ENCODE results near the gene TRMT5. TPM values are rescaled to one million over a fixed set of nuclear protein-coding genes. Genes with fewer than 3 reads are reported as not detected.

TRMT5 gene
- total RNA-seq, 2 donors from 2014 or later, result 4.2 to 4.6 TPM

DNA sequence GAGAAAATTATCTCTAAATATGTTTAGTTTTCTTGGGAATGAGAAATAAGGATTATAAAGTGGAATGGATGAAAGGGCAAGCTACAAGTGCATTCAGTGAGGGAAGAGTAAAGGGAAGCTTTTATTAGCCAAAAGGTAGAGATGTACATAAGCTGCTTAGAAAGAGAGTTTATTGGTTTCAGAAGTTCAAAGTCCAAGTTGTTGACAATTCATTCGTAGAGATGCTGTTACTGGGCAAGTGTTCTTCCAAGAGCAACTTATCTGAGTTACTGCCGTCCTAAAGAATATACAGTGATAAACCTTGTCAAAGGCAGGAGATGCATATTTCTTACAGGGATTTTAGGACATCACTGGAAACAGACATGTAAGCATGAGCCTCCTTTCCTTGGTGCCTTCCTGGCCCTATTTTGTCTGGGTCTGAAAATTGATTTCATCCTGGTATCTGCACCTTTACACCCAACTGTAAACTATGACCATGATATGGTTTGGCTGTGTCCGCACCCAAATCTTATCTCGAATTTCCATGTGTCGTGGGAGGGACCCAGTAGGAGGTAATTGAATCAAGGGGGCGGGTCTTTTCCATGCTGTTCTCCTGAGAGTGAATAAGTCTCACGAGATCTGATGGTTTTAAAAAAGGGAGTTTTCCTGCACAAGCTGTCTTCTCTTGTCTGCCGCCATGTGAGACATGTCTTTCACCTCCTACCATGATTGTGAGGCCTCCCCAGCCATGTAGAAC is 46.8 kb downstream of the TRMT5 start:
- TF ChIP-seq, protein P1, sequence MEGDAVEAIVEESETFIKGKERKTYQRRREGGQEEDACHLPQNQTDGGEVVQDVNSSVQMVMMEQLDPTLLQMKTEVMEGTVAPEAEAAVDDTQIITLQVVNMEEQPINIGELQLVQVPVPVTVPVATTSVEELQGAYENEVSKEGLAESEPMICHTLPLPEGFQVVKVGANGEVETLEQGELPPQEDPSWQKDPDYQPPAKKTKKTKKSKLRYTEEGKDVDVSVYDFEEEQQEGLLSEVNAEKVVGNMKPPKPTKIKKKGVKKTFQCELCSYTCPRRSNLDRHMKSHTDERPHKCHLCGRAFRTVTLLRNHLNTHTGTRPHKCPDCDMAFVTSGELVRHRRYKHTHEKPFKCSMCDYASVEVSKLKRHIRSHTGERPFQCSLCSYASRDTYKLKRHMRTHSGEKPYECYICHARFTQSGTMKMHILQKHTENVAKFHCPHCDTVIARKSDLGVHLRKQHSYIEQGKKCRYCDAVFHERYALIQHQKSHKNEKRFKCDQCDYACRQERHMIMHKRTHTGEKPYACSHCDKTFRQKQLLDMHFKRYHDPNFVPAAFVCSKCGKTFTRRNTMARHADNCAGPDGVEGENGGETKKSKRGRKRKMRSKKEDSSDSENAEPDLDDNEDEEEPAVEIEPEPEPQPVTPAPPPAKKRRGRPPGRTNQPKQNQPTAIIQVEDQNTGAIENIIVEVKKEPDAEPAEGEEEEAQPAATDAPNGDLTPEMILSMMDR (IDR thresholded peaks at IDR 0.05), result no peak
- DNase-seq (ENCODE audit: low spot score), result no peak
- no peaks in the 10 kb centered on the region for H3K27me3 ChIP-seq
- no peaks in the 10 kb centered on the region for H3K9me3 ChIP-seq
- no peaks in the 10 kb centered on the region for H3K4me1 ChIP-seq
- H3K27ac ChIP-seq, result no peak overlapping the region
- H3K4me3 ChIP-seq, result no peak overlapping the region
- H3K36me3 ChIP-seq, result no peaks in the 10 kb centered on the region

DNA sequence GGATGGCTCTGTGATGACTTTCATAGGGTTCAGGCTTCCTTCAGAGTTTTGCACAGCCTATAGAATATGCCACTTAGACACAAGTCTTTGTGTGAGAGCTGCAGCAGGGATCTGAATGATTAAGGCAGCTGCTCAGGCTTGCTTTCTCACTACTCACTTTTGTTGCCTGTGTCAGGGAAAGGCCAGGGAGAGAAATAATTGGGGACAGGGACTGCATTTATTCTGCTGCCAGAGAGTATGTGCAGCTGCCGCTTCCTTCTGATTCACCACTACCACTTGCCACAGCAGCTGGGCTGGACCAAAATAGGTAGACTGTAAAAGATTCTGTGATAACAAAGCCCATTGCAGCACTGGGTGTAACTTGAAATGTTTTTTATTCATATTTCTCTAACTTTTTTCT is 49.7 kb downstream of the TRMT5 start:
- no peaks in the 10 kb centered on the region for H3K36me3 ChIP-seq
- no peaks in the 10 kb centered on the region for H3K4me1 ChIP-seq
- TF ChIP-seq, protein P1 (IDR thresholded peaks at IDR 0.05), result no peak
- DNase-seq (ENCODE audit: low spot score), result no peak
- no peaks in the 10 kb centered on the region for H3K9me3 ChIP-seq
- no peaks in the 10 kb centered on the region for H3K27me3 ChIP-seq
- no peak overlapping the region for H3K27ac ChIP-seq
- H3K4me3 ChIP-seq, result no peak overlapping the region

DNA sequence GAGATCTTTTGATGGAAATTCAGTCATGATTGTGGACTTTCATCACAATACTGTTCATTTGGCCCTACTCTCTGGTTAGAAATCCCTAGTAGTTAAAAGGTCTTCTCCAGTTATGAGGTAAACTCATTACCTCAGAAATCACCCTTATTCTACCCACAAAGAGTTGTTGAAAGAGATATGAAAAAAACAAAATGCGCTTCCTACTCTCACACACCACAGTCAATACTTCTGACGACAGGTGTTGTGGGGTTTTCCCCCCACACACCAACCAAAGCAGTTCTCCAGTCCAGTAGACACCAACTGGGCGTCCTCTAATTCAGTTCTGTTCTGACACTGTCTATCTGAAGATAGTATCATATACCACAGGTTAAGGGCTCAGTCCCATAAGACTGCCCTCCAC is 54.9 kb downstream of the TRMT5 start:
- TF ChIP-seq, protein P1 (IDR thresholded peaks at IDR 0.05), result no peak
- H3K27me3 ChIP-seq, result no peaks in the 10 kb centered on the region
- H3K36me3 ChIP-seq, result no peaks in the 10 kb centered on the region
- H3K9me3 ChIP-seq, result no peaks in the 10 kb centered on the region
- no peaks in the 10 kb centered on the region for H3K4me1 ChIP-seq
- H3K27ac ChIP-seq, result no peak overlapping the region
- no peak for DNase-seq (ENCODE audit: low spot score)
- H3K4me3 ChIP-seq, result no peak overlapping the region

GRCh38 chr14:60925286-60925685 is 55.6 kb downstream of the TRMT5 start:
- Histone ChIP-seq H3K9me3 (no peaks in the 10 kb centered on the region), H3K27ac (no peak overlapping the region), H3K4me1 (no peaks in the 10 kb centered on the region), H3K27me3 (no peaks in the 10 kb centered on the region), H3K4me3 (no peak overlapping the region), H3K36me3 (no peaks in the 10 kb centered on the region)
- DNase-seq (ENCODE audit: low spot score), result no peak
- TF ChIP-seq, protein P1 (IDR thresholded peaks at IDR 0.05), result no peak

DNA sequence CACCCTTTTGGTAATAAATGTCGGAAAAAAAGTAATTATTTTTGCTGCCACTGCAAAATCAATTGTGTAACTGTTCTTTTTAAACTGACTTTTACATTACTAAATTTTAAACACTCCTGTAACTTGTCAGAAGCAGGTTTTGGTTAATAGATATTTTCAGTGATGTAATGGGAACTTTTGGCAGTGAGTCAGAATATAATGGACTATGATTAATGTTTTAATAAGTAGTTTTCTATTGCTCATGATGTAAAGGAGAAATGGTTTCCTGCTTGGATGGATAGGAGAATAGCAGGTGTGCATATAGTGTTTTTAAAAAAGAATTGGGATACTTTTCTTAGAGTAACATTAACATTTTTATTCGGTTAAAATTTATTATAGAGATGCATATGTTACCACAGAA is 58.8 kb downstream of the TRMT5 start:
- TF ChIP-seq, protein P1 (IDR thresholded peaks at IDR 0.05), result no peak
- H3K4me1 ChIP-seq, result no peaks in the 10 kb centered on the region
- no peak overlapping the region for H3K4me3 ChIP-seq
- DNase-seq (ENCODE audit: low spot score), result no peak
- H3K9me3 ChIP-seq, result no peaks in the 10 kb centered on the region
- no peak overlapping the region for H3K27ac ChIP-seq
- no peaks in the 10 kb centered on the region for H3K27me3 ChIP-seq
- no peaks in the 10 kb centered on the region for H3K36me3 ChIP-seq

Other genes with a start within 250 kb of the TRMT5 start
- gene MNAT1, start 246.3 kb downstream of the TRMT5 start, total RNA-seq, result 10 to 100 TPM; 20.2 to 29.7 TPM
- gene SLC38A6, start 166 bp upstream of the TRMT5 start, total RNA-seq, result 1 to 10 TPM; 5.7 to 6.9 TPM

All from right atrium auricular region (tissue), 2 donors.